ENCODE data around the gene KLK5.

DNA sequence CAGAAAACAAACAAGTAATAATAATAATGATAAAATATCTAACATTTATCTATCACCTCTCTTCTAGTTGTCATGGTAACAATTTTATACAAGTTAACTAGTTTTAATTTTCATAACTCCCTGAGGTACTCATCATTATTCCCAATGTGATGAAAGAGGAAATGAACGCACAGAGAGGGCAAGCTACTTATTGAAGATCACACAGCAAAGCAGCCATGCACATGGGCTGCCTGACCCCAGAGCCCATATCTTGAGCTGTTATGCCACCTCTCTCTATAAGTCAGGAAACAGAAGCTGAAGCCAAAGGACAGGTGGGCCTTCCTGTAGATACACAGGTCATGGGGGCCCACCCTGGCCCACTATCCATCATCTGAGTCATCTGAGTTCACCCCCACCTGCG is 36.8 kb downstream of the KLK5 start:
- TF ChIP-seq POLR2A (IDR thresholded peaks at IDR 0.05) (no peak), CTCF (IDR thresholded peaks at IDR 0.05) (no peak), POLR2AphosphoS5 (IDR thresholded peaks at IDR 0.05) (no peak)

All from gastroesophageal sphincter (tissue), 3 donors.